Measurements from ENCODE around the gene DOCK2. TPM values are rescaled to one million over a fixed set of nuclear protein-coding genes. Genes with fewer than 3 reads are reported as not detected.

Gene DOCK2
- total RNA-seq, 1 donor from 2014 or later, result 108 TPM

GRCh38 chr5:170071748-170072147 is 434.7 kb downstream of the DOCK2 start:
- DNase-seq, result no peak
- no peaks in the 10 kb centered on the region for H3K9me3 ChIP-seq
- H3K4me3 ChIP-seq, result no peak overlapping the region
- no peaks in the 10 kb centered on the region for H3K27me3 ChIP-seq (ENCODE audit: low read depth)
- no peak for TF ChIP-seq CTCF (IDR thresholded peaks at IDR 0.05)
- intact Hi-C loops (cut with DNase I), result no loop called here
- H3K27ac ChIP-seq, result no peak overlapping the region
- peaks cover 34% of the 10 kb centered on the region for H3K36me3 ChIP-seq
- no peaks in the 10 kb centered on the region for H3K4me1 ChIP-seq
- ATAC-seq, result no peak

- H3K4me3 ChIP-seq, result no peak overlapping the region
- H3K27ac ChIP-seq, result no peak overlapping the region
- intact Hi-C loops (cut with DNase I), result no loop called here
- H3K36me3 ChIP-seq, result peaks cover 34% of the 10 kb centered on the region
- no peaks in the 10 kb centered on the region for H3K27me3 ChIP-seq (ENCODE audit: low read depth)
- DNase-seq (no peak), ATAC-seq (no peak)
- H3K9me3 ChIP-seq, result no peaks in the 10 kb centered on the region
- H3K4me1 ChIP-seq, result no peaks in the 10 kb centered on the region
- TF ChIP-seq CTCF (IDR thresholded peaks at IDR 0.05), result no peak
Measured at GRCh38 chr5:170075696-170076095, 438.6 kb downstream of the DOCK2 start.

GRCh38 chr5:170076211-170076610 is 439.1 kb downstream of the DOCK2 start:
- TF ChIP-seq CTCF (IDR thresholded peaks at IDR 0.05), result no peak
- peaks cover 36% of the 10 kb centered on the region for H3K36me3 ChIP-seq
- no peak overlapping the region for H3K4me3 ChIP-seq
- no peak for ATAC-seq
- DNase-seq, result no peak
- intact Hi-C loops (cut with DNase I), result no loop called here
- H3K9me3 ChIP-seq, result no peaks in the 10 kb centered on the region
- no peaks in the 10 kb centered on the region for H3K27me3 ChIP-seq (ENCODE audit: low read depth)
- H3K4me1 ChIP-seq, result no peaks in the 10 kb centered on the region
- no peak overlapping the region for H3K27ac ChIP-seq

GRCh38 chr5:170076739-170077138 is 439.7 kb downstream of the DOCK2 start:
- no peak for TF ChIP-seq CTCF (IDR thresholded peaks at IDR 0.05)
- no peaks in the 10 kb centered on the region for H3K27me3 ChIP-seq (ENCODE audit: low read depth)
- ATAC-seq (no peak), DNase-seq (no peak)
- H3K36me3 ChIP-seq, result peaks cover 40% of the 10 kb centered on the region
- no peak overlapping the region for H3K4me3 ChIP-seq
- H3K9me3 ChIP-seq, result no peaks in the 10 kb centered on the region
- H3K27ac ChIP-seq, result no peak overlapping the region
- intact Hi-C loops (cut with DNase I), result no loop called here
- no peaks in the 10 kb centered on the region for H3K4me1 ChIP-seq

GRCh38 chr5:170077526-170077925 is 440.5 kb downstream of the DOCK2 start:
- Histone ChIP-seq H3K27me3 (ENCODE audit: low read depth) (no peaks in the 10 kb centered on the region), H3K9me3 (no peaks in the 10 kb centered on the region)
- intact Hi-C loops (cut with DNase I), result no loop called here

More at GRCh38 chr5:170077526-170077925, 440.5 kb downstream of the DOCK2 start:
- Histone ChIP-seq H3K4me1 (no peaks in the 10 kb centered on the region), H3K27ac (no peak overlapping the region), H3K36me3 (peaks cover 48% of the 10 kb centered on the region), H3K4me3 (no peak overlapping the region)
- no peak for DNase-seq
- TF ChIP-seq CTCF (IDR thresholded peaks at IDR 0.05), result no peak
- ATAC-seq, result no peak
